Measurements from ENCODE around the gene TMC6.

The TMC6 gene

DNA sequence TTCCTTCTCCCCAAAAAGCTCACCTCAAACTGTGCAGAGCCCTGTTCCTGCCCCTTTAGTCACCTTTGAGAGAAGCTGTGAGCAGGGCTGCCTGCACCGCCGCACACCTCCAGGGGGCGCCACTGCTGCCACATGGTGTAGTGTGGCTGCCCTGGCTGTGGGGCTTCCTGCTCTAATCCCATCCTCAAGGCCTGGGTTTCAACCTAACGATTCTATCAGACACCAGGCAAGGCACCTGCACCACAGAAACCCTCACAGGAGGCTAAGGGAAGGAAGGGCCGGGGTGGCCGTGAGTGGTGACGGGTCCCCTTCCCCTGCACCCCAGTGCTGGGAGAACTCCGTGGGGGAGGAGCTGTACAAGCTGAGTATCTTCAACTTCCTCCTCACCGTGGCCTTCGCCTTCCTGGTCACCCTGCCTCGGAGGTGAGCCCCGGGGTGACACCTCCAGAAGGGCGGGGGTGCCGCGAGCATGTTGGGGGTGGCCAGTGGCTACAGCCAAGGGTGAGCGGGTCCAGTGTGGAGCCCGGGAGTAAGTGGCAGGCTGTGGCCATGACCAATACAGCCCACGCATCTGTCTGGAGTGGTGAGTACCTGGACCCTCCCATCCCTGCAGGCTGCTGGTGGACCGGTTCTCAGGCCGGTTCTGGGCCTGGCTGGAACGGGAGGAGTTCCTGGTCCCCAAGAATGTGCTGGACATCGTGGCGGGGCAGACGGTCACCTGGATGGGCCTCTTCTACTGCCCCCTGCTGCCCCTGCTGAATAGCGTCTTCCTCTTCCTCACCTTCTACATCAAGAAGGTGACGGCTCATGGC, 9.0 kb upstream of the TMC6 start:
- in situ Hi-C loops (cut with MboI; ENCODE audit: low sequenced_read_pairs): no loop called here

DNA sequence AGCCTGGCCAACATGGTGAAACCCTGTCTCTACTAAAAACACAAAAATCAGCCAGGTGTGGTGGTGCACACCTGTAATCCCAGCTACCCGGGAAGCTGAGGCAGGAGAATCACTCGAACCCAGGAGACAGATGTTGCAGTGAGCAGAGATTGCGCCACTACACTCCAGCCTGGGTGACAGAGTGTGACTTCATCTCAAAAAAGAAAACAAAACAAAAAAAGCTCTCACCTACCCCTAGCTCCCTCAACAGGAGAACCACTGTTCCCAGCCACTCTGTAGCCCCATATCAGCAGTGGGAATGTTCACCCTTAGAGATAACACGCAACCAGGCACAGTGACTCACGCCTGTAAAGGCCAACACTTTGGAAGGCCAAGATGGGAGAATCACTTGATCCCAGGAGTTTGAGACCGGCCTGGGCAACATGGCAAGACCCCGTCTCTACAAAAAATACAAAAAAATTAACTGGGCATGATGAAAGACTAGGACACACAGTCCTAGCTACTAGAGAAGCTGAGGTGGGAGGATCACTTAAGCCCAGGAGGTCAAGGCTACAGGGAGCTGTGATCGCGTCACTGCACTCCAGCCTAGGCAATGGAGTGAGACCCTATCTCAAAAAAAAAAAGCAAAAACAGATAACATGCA, 7.4 kb upstream of the TMC6 start:
- in situ Hi-C loops (cut with MboI; ENCODE audit: low sequenced_read_pairs): no loop called here

DNA sequence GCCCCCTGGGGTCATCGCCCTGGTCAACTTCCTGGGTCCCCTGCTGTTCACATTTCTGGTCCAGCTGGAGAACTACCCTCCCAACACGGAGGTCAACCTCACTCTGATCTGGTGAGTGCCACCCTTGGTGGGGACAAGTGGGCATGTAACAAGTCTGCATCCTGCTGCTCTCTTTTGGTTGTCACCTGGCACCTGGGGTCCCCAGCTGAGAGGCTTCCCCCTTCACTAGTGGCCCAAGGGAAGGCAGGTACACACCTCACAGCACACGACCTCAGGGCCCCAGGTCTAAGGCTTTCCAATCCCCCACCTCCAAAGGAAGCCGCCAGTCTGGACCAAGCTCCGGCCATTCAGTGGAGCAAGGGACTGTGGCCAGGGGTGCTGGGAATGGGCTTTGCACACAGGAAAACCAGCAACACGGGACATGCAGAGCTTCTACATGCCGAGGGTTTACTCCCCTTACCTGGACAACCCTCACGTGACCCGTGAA, 6.4 kb upstream of the TMC6 start:
- in situ Hi-C loops (cut with MboI; ENCODE audit: low sequenced_read_pairs): no loop called here

DNA sequence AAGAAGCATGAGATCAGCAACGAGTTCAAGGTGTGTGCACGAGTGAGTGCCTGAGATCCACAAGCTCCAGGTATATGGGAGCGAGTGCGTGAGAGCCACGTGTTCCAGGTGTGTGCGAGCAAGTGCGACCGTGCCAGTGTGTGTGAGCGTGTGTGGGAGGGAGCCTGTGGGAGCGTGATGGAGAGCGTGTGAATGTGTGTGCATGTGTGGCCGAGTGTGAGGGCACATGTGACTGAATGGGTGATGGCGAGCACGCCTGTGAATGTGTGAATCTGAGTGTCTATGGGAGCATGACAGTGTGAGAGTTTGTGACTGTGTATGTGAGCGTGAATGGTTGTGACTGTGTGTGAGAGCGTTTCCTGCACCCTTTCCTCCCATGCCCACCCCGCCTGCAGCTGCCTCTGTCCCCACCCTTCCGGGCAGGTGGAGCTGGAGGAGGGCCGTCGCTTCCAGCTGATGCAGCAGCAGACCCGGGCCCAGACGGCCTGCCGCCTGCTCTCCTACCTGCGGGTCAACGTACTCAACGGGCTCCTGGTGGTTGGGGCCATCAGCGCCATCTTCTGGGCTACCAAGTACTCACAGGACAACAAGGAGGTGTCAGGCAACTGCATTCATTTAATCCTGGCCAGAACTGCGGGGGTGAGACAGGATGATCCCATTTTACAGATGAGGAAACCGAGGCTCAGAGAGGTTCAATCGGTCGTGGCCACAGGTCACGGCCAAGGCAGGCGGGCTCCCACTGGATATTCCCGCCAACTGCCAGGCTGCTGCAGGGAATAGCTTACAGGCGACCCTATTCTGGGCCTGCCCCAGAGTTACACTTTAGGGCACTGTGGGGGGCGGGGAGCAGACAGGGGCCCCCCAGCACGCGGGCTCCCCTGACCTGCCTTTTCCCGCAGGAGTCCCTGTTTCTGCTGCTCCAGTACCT, 5.7 kb upstream of the TMC6 start:
- in situ Hi-C loops (cut with MboI; ENCODE audit: low sequenced_read_pairs): no loop called here

DNA sequence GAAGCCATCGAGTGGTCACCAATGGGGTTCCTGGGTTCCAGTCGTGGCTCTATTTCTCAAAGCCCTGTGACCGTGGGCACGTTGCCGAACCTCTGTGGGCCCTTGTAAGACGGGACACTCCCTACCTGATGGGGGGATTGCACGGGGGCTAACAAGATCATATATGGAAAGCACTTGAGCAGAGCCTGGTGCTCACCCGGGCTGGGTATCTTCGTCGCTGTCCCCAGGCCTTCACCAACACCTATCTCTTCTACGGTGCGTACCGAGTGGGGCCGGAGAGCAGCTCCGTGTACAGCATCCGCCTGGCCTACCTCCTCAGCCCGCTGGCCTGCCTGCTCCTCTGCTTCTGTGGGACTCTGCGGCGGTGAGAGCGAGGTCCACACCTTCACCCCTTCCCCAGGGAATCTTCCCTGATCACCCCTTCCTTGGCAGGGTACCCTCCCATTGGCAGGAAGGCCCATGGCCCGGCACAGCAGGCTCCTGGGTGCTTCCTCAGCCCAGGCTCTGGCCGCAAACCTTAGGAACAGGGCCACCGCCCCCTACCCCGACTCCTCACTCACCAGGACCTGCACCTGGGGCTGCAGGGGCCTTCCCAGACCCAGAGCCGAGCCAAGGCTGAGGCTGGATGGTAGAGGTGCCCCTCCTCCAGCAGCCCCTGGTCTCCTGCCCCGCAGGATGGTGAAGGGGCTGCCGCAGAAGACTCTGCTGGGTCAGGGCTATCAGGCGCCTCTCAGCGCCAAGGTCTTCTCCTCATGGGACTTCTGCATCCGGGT, 4.8 kb upstream of the TMC6 start:
- in situ Hi-C loops (cut with MboI; ENCODE audit: low sequenced_read_pairs): no loop called here

DNA sequence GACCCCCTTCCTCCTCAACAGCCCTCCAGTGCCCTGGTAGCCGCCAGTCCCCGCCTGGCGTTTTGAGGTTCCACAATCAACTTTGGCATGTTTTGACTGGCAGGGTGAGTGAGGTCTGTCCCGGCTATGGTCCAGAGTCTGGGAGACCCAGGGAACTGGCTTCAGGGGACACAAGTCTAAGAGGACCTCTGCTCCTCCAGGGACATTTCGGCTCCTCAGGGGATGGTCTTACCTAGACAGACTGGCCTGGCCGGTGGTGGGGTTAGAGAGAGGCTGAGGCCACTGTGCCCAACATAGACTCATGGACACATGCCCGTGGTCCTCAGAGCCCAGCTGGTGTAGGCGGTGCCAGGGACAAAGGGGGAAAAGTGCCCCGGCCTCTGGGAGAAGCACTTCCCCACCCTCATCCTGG, 4.2 kb upstream of the TMC6 start:
- in situ Hi-C loops (cut with MboI; ENCODE audit: low sequenced_read_pairs): no loop called here

DNA sequence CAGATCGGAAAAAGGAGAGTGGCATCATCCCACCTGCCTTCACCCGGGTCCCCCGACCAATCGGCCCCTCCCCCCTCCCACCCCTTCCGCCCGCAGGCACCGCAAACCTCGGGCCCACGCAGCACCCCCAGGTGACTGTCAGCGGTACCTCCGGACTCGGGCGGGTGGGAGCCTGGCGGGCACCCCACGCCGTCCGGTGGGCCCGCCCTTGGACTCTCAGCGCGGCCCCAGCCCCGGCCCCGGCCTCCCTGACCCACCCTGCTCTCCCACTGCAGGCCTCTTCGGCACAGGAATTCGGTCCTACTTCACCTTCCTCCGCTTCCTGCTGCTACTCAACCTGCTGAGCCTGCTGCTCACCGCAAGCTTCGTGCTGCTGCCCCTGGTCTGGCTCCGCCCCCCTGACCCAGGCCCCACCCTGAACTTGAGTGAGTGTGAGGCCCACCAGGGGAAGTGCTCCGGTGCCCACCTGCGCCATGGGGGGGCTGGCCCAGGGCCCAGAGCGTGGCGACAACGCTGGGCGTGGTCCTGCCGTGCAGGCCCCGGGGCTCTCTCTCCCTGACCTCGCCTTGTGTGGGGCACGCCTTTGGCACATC, 3.6 kb upstream of the TMC6 start:
- in situ Hi-C loops (cut with MboI; ENCODE audit: low sequenced_read_pairs): no loop called here

DNA sequence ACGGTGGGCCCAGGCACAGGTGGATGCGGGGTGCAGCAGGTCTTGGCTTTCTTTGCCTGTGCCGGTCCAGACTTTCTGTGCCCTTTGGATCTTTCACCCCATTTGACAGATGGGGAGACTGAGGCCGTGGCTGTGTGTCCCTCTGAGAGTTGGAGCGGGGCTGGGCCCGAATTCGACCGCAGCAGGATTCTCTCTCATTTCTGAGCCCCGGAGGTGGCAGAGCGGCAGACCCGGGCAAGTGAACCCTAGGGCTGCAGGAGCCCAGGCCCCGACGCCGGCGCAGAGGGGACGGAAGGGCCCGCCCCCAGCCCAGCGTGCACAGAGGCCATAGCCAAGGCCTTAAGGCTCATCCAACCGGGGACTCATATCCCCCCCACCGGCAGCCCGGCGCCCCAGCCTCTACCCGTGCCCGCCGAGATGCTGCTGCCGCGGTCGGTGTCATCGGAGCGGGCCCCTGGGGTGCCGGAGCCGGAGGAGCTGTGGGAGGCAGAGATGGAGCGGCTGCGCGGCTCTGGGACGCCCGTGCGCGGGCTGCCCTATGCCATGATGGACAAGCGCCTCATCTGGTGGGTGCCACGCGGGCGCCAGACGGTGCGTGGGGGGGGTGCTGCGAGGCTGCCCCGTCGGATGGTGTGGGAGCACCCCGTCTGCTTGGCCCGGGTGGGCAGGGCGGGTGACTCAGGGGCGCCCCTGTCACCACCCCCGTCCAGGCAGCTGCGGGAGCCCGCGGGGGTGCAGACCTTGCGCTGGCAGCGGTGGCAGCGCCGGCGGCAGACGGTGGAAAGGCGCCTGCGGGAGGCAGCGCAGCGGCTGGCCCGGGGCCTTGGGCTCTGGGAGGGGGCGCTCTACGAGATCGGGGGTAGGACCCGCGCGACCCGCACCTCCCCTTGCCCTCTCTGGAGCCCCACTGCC, 2.9 kb upstream of the TMC6 start:
- in situ Hi-C loops (cut with MboI; ENCODE audit: low sequenced_read_pairs): no loop called here

DNA sequence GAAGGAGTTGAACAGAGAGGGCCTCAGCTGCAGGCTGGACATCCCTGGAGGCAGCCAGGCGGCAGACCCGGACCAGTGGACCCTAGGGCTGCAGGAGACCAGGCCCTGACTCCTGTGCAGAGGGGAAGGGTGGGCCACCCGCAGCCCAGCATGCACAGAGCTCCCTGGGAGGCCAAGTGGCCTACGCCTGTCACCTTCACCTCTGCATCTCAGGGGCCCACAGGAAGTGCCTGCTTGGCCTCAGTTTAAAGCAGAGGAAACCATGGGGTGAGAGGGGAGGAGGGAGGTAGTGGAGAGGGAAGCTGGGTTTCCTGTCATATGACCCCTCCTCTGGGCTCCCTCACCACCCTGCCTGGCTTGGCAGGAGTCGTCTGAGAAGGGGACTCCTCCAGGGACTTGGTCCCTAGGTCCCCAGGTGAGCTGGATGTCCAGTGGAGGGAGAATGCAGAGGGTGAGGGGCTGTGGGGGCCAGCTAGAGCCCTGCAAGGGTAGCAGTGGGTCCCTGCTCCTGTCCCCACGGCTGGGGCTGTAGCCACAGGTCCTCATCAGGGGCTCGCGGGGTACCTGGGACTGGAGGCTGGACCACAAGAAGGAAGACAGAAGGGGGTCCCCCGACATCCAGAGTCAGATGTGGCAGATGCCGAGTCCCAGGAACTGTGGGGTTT, 2.0 kb upstream of the TMC6 start, which contains the start of gene TMC8:
TSS of gene TMC8 (plus strand) at position 335 of the 665 bp plus-strand sequence. CDS start 818 bp downstream, outside the sequence.
- in situ Hi-C loops (cut with MboI; ENCODE audit: low sequenced_read_pairs): no loop called here

DNA sequence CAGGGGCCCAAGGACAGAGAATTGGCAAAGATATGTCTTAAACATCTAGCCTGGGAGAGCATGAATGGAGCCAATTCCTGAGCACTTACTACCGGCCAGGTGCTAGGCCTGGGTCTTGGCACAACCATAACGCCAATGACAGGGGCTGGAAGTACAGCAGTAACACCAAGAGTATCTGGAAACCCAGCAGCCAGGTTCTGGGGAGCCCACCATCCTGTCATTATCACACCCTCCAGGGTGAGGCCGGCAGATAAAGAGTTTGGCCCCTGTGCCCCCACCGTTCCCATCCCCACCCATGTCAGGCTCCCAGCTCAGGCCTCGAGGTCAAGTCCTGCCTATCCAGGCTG, 1.5 kb upstream of the TMC6 start:
- in situ Hi-C loops (cut with MboI; ENCODE audit: low sequenced_read_pairs): no loop called here

DNA sequence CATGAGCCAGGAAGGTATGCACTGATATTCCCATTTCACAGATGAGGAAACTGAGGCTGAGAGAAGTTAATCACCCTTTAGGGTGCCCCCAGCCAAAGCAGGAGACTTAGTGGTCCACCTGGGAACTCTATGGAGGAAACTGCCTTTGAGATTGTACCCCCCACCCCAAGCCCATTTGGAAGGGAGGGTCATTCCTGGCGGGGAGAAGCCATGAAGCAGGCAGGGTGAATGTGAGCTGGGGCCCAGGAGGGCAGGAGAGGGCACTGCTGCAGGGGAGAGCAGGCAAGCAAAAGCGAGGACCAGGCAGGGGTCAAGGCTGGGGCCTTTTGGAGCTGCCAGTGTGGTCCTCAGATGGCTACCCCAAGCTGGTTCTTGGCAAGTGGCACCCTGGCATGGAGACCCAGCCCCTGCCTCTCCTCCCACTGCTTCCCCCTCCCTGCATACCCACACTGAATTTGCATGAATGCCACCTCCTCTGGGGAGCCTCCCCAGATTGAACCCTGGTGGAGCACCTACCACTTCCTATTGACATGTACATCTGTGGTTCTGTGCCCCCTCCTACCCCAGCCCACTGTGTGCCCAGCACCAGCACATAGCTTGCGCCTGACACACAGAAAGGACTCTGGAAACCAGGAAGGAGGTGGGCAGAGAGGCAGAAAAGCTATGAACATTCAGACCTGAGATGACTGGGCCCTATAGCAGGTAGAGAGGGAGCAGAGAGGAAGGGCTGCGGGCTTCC, 965 bp upstream of the TMC6 start:
- in situ Hi-C loops (cut with MboI; ENCODE audit: low sequenced_read_pairs): no loop called here

DNA sequence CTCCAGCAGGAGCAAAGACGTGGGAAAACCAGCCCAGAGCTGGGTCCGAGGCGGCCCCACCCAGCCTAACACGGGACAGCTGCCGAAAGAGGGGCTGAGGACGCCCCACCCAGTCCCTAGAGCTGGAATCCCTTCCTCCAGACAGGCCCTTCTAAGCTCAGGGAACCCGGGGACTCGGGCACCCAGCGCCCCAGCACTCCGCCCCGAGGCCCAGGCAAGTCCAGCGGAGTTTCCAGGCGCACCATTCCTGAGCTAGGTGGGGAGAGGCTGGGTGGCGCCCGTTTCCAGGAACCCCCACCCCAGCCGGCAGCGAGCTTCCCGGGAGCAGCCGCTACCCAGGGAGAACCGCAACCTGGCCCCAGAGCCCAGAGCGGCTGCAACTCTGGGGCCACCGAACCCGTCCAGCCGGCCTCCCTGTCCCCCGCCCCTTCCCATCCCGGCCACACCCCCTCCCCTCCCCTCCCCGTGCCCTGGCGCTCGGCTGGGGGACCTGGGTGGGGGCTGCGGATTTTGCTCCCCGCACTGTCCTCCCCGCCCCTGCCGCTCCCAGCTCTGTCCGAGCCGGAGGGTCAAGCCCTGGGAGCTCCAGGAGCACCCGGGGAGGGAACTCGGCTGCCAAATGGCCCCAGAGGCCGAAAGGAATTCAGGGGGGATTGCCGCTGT, 536 bp downstream of the TMC6 start:
- in situ Hi-C loops (cut with MboI; ENCODE audit: low sequenced_read_pairs): no loop called here

DNA sequence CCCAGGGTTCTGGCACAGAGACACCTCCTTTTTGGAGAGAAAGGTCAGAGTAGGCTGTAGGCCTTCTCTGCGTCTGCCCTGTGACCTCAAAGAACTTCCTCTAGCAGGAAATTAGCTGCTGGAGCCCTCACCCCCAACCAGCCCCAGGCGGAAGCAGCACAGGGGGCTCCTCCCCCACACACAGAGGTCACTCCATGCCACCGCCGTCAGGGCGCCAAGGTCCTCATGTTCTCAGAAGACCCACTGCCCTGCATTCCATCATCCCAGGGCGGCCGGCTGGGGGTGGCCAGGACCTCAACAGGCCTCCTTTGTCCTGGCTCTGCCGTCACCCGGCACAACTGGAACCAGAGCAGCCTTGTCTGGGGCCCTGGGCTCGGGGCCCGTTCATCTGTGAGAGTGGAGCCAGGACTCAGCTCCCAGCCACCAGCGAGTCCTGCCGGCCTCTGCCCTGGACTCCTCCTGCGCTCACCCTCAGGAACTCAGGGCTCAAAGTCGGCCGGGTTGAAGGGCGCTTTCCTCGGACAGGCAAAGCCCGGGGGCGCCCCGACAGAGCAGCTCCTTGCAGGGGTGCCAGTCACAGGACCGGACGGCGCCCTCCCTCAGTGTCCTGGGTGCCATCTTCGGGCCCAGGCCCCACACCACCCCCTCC, 1.2 kb downstream of the TMC6 start:
- in situ Hi-C loops (cut with MboI; ENCODE audit: low sequenced_read_pairs): no loop called here

DNA sequence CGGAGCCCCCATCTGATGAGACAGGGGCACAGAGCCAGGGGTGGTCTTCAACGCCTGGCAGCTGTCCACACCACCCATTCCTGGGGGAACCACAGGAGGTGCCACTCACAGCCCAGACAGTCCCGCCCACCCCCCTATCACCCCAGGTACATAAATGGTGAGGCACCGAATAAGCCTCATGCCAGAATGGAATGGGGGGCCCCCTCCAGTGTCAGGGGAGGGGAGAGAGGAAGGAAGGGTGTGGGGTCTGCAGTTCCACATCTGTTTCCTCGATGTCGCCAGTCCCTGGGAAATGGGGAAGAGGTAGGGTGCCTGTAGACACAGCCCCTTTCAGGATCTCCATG, 1.7 kb downstream of the TMC6 start:
- in situ Hi-C loops (cut with MboI; ENCODE audit: low sequenced_read_pairs): no loop called here

DNA sequence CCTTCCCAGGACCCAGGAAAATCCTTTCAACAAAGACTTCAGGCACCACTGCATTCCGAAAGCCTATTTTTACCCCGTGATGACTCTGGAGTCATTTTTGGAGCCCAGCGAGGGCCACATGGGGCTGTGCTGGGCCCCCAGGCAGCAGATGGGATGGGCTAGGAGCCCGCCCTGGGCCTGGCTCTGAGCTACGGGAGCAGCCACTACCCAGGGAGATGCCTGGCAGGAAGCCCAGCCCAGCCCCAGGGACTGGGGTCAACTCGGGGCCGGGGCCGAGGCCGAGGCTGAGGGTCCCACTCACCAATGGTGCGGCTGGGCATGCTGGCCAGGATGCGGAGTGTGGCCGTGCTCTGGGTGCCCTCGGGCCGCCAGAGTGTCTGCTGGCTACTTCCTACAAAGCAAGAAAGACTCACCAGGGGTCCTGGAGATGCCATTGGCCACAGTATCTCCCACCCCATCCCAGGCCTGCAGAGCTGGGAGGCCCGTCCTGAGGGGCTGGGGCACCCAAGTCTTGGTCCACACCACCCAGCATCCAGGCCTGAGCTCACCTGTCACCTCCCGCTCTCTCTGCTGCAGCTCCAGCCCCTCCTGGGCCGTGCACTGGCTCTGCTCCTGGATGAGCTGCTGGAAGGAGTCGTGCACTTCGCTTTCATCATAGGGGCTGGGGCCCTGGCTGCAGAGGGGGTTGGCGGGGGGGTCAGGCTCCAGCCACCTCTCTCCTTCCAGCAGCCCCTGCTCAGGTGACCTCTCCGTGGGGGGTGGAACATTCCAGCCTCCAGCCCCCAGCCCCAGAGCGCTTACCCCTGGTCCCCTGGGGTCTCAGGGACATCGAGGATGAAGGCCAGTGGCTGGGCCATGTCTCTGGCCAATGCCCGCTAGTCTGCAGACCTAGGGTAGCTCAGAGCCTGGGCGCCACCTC, 2.3 kb downstream of the TMC6 start:
- in situ Hi-C loops (cut with MboI; ENCODE audit: low sequenced_read_pairs): no loop called here

Measured in HL-60/S4 (cell line).